GM03348 (cell line): Measurements from ENCODE around the gene ADAM12.

ENCODE experiments used
- DNase-seq: peaks from one replicate; pipeline ENCODE4 v3.0.0; 2012; ENCODE audit warnings: low spot score

Gene ADAM12

GRCh38 chr10:126314863-126315493 lies 73.3 kb downstream of the ADAM12 start:
- DNase-seq = no peak

- no peak for DNase-seq
These were observed 76.1 kb downstream of the ADAM12 start for GRCh38 chr10:126312167-126312566.

DNA sequence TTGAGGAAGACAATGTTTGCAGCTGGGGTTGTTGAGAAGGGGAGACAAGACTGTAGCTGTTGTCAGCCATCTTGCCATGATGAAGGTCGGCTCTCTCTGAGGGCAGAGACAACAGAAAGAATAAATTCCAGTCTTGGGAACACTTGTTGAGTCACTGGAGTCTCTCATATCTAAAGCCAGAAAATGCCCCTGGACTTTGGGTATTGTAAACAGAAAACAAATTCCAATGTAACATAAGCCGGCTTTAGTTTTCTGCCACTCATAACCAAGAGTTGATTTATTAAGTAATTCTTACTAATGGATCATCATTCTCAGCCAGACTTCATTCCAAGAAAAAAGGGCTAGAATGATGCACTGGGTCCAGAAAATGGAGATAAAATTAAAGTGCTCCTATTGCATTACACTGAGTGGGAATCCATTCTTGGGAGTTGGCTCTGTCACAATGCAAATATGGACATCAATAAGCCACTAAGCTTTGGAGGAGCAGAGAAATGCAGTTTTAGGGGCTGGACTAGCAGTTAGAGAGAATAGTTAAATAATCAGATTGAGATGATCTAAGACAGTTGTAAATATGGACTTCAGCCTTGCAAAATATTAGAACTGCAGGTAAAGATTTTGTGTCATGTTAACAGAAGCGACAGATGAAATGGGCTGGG lies 78.9 kb downstream of the ADAM12 start:
- no peak for DNase-seq

- no peak for DNase-seq
These were observed 85.2 kb downstream of the ADAM12 start for GRCh38 chr10:126302826-126303665.

- DNase-seq = no peak
These were observed 85.9 kb downstream of the ADAM12 start for GRCh38 chr10:126302476-126302756.

DNA sequence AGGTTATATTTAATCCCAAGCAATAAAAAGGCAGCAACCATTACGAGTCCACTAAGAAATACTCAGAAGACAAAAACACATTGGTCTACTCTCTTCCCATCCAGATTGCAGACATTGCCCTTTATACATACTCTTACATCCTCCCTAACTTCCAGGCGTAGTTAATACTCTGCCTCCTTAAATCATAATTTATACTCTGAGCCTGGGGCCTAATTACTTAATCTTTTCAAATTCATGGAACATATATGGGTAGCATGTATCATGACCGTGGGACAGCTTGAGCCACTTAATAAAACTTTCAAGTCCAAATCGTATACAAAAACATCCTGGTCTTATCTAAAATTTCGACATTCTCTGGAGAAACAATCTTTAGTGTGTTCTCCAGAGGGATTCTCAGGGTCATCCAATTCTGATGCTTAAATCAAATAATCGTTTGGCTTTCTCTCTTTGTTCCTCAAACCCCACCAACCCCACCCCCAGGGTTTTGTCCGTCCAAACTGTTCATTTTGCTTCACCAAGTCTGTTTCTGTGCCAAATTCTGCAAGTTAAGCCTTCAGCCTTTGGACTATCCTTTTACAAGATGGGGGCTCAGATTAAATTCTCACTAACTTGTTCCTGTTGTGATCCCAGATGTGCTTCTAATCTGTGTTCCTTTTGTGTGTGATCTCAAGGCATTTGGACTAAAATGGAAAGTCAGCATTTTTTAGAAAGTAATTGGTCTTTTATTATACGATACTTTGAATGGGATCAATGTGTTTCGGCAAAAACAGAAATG lies 86.4 kb downstream of the ADAM12 start:
- DNase-seq = no peak

- DNase-seq = no peak
These were observed 93.8 kb downstream of the ADAM12 start for GRCh38 chr10:126294451-126294850.

DNA sequence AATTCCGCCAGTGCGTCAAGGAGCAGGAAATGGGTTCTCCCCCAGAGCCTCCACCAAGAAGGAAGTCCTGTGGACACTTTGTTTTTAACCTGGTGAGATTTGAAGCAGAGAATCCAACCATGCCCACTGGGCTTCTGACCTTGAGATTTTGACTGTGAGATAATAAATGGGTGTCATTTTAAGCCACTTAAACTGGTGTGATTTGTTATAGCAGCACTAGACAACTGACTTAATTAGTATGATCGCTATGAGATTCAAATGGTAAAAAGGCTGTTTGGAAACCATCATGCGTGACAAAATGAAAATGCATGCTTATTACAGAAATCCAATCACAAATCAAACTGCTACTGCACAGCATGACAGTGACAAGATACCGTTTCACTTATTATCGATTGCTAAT lies 98.0 kb downstream of the ADAM12 start:
- no peak for DNase-seq

GRCh38 chr10:126288547-126289493 lies 99.5 kb downstream of the ADAM12 start:
- DNase-seq = no peak

- DNase-seq = no peak
These were observed 102.0 kb downstream of the ADAM12 start for GRCh38 chr10:126286256-126286780.

- DNase-seq = no peak
These were observed 105.0 kb downstream of the ADAM12 start for GRCh38 chr10:126283307-126283706.

- no peak for DNase-seq
These were observed 109.4 kb downstream of the ADAM12 start for GRCh38 chr10:126278851-126279250.

GRCh38 chr10:126277181-126277580 lies 111.1 kb downstream of the ADAM12 start:
- no peak for DNase-seq

GRCh38 chr10:126272526-126272925 lies 115.8 kb downstream of the ADAM12 start:
- no peak for DNase-seq

GRCh38 chr10:126270111-126270510 lies 118.2 kb downstream of the ADAM12 start:
- no peak for DNase-seq

- DNase-seq = no peak
These were observed 120.0 kb downstream of the ADAM12 start for GRCh38 chr10:126268013-126268920.

DNA sequence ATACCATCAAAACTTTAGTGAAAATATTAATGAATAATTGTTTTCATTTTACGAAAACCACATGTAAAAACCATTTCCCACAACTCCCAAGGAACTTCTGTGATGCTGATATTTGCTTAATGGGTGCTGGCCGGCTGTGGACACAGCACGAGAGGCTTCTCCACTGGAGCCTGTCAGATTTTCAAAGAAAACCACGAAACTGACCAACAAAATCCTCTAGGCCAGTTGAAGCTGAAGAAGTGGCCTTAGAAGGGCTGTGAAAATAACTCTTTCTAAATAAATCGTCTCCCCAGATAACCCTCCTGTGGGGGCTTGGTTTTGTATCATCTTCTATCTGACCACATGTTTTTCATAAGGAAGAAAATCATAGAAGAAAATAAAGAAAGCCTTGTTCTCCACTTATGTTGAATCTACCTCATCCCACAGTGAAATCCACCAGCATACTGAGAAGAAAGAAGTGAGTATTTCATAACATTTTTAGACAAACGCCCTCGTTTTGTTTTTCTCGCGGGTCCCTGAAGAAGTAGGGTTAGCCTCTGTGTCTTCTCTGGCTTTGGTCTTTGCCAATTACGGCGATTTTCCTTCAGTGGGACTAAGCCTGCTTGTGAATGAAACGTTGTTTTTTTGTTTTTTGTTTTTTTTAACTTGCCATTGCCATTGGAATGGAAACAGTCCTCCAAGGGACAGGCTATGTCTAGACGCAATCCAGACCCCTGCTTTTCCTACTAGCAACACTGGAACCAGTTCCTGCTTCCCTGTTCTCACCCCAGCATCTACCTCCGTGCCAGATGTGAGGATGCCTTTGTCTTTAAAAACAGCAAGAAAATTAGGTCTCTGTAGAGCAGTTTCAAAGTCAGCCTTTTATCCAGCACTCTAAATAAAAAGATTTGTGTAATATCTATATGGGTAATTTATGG lies 123.9 kb downstream of the ADAM12 start:
- peak; percentile 35 for DNase-seq

DNA sequence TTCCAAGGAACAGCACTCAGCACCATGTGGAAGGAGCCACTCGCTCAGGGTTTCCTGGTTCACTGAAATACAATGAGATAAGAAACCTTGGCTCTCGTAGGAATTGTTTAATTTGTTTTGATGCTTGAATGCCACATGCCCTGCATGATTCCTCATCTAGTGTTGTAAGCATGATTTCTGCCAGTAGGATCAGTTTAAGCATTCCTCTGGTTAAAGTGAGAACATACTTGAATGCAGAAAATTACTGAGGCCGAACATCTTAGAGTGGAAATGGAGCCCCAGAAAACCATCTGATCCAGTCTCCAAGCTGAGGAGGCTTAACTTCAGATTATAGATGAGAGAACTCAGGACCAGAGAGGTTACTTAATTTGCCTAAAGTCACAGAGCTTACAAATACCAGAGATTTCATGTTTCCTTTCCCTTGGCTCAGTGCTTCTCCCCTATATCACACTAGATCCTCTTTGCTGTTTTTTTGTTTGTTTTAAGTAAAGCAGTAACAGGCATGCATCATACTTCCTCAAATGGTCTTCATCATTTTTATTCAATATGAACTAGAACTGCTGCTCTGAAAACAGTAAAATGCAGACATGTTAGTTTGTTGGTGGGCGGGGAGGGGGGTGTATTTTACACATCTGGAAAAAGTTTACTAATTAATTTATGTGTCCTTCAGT lies 125.1 kb downstream of the ADAM12 start:
- peak; percentile 19 for DNase-seq
